Heart left ventricle (tissue), 16 donors: ENCODE measurements around the gene ADGRD1. TPM values are rescaled to one million over a fixed set of nuclear protein-coding genes. Genes with fewer than 3 reads are reported as not detected.

Experiments
- ATAC-seq, 4 donors: fragments of 200-7000 bp; cut with Tn5 transposase; one replicate each; pipeline ENCODE4 v1.9.1; 2020 to 2022; ENCODE audit warnings: moderate library complexity in 4 of 4, mild to moderate bottlenecking in 3 of 4, moderate number of reproducible peaks in 1 of 4
- DNase-seq, 5 donors: peaks; one replicate each; pipeline ENCODE4 v3.0.0-alpha.2; 2020
- H3K27ac ChIP-seq, 12 donors: fragments of 200-600 bp; sonication (generic) in 4 of 12; one replicate each; pipeline versions ENCODE4 v1.5.0 to v1.8.0; 2016 to 2022; ENCODE audit warnings: mild to moderate bottlenecking in 2 of 12
- H3K27me3 ChIP-seq, 9 donors: fragments of 200-600 bp; sonication (generic) in 2 of 9; one replicate each; pipeline versions ENCODE4 v1.5.1 to v1.8.0; 2016 to 2022; ENCODE audit warnings: mild to moderate bottlenecking in 3 of 9
- H3K36me3 ChIP-seq, 9 donors: fragments of 200-600 bp; sonication (generic) in 2 of 9; one replicate each; pipeline versions ENCODE4 v1.5.0 to v1.8.0; 2018 to 2022; ENCODE audit warnings: mild to moderate bottlenecking in 2 of 9
- H3K4me1 ChIP-seq, 12 donors: fragments of 200-600 bp; sonication (generic) in 4 of 12; one replicate each; pipeline versions ENCODE4 v1.5.0 to v1.8.0; 2016 to 2022; ENCODE audit warnings: mild to moderate bottlenecking in 3 of 12
- H3K4me3 ChIP-seq, 12 donors: fragments of 200-600 bp; sonication (generic) in 4 of 12; one replicate each; pipeline versions ENCODE4 v1.5.0 to v1.8.0; 2017 to 2022; ENCODE audit warnings: mild to moderate bottlenecking in 9 of 12, moderate library complexity in 4 of 12
- H3K9me3 ChIP-seq, 12 donors: fragments of 200-600 bp; sonication (generic) in 4 of 12; one replicate each; pipeline versions ENCODE4 v1.5.0 to v1.8.0; 2016 to 2022; ENCODE audit warnings: mild to moderate bottlenecking in 1 of 12
- POLR2A ChIP-seq, 2 donors: fragments of 450-650 bp; IDR thresholded peaks; one replicate each; pipeline ENCODE4 v1.6.1; 2017; ENCODE audit warnings: antibody characterized with exemption in 2 of 2, mild to moderate bottlenecking in 2 of 2, moderate library complexity in 2 of 2
- WGBS, 4 donors: extraction: QIAGEN DNeasy Blood & Tissue Kit in 2 of 4; methylation state at CpG; one replicate each; pipeline versions ENCODE4 v1.1.5 to v1.1.7; 2013 to 2018; 5-methylcytosine and 5-hydroxymethylcytosine counted together
- intact Hi-C, 10 donors: fragments of 100-400 bp; cut with DNase I; formaldehyde crosslinking; loops; one replicate each; pipeline versions ENCODE4 v1.11.1 to v1.14.2; 2022
- polyA plus RNA-seq, 2 donors: library from polyadenylated mRNA; stranded (reverse); fragments of 200-250 nt; gene quantifications; one replicate each; pipeline ENCODE4 v1.2.3, GENCODE V29; 2013
- total RNA-seq, 9 donors: library from RNA; depleted of rRNA in 2 of 9; stranded (reverse); fragments of >200 nt in 2 of 9; fragmentation: NEBNext Ultra II Directional in 3 of 9; extraction: Animal tissue kit (Norgen Biotek cat#: 25700) in 3 of 9; gene quantifications; one replicate each; pipeline versions ENCODE4 v1.1.0 to v1.2.4, GENCODE V29; 2016 to 2023
- TF ChIP-seq, protein P1 (sequence below), 12 donors: fragments of 200-600 bp; sonication (generic) in 4 of 12; IDR thresholded peaks; one replicate each; pipeline versions ENCODE4 v1.5.0 to v1.8.0; 2018 to 2022; ENCODE audit warnings: antibody characterized with exemption in 12 of 12, mild to moderate bottlenecking in 5 of 12
- donor health status: ischemic (EF 13 %, LVEDD 7.1; RV severe dilation, severe dysfunction).
- donor health status: healthy with polysubstance abuse.
- donor health status: DM: no; HTN: yes; CAD: no.
- donor health status: DM: no; HTN: no; CAD: no.
- donor health status: ischemic (EF 25% LVEDD 6.9; RV normal size, moderate dysfunction).
- donor health status: ischemic (EF 25% LVEDD 5.7; RV mildly dilated, moderate dysfunction).
- donor health status: healthy.
- donor health status: DM: yes; HTN: yes; CAD: no.
- donor health status: ischemic (EF 35%, LVEDD 5.7; RV mildly dilated, moderate dysfunction).
- donor health status: nonischemic (EF 11% LVEDD 7.7; RV severe dilation, severe dysfunction).
- donor health status: DM: yes; HTN: yes; CAD: no.
- donor health status: PGD.
- donor health status: ischemic (EF 29% LVEDD 5.4; RV normal size, mild dysfunction).
- donor health status: nonischemic (EF 23%, LVEDD 6.1; RV moderate dilation, normal function).

The ADGRD1 gene
- total and polyA plus RNA-seq, 11 donors: 22.7 to 109 (median 66.3) TPM

DNA sequence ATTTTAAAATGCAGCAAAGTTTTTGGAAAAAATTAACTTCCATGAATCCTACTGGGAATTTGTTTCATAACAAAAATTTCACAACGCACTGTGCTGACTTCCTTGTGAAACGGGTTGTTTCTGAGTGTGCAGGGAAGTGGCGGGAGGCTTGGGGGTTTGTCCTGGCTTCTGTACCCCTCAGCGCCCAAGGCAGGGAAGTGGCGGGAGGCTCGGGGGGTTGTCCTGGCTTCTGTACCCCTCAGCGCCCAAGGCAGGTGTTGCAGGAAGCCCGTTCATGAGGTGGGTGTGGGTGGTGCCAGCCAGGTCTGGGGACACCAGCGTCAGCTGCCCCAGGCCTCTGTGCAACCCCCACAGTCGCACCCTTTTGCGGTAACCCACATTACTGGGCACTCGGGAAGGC is 25.1 kb downstream of the ADGRD1 start:
- Histone ChIP-seq H3K27me3 (no peaks in the 10 kb centered on the region), H3K9me3 (no peaks in the 10 kb centered on the region), H3K4me3 (no peak overlapping the region), H3K4me1 (peaks cover 0 to 36% (median 10%) of the 10 kb centered on the region in 12 donors), H3K27ac (peak overlapping the region in 9 of 12 donors; percentile 7 to 69 (median 35)), H3K36me3 (peaks cover 0 to 30% (median 17%) of the 10 kb centered on the region in 9 donors)
- no peak for TF ChIP-seq POLR2A (IDR thresholded peaks at IDR 0.05)
- TF ChIP-seq, protein P1, sequence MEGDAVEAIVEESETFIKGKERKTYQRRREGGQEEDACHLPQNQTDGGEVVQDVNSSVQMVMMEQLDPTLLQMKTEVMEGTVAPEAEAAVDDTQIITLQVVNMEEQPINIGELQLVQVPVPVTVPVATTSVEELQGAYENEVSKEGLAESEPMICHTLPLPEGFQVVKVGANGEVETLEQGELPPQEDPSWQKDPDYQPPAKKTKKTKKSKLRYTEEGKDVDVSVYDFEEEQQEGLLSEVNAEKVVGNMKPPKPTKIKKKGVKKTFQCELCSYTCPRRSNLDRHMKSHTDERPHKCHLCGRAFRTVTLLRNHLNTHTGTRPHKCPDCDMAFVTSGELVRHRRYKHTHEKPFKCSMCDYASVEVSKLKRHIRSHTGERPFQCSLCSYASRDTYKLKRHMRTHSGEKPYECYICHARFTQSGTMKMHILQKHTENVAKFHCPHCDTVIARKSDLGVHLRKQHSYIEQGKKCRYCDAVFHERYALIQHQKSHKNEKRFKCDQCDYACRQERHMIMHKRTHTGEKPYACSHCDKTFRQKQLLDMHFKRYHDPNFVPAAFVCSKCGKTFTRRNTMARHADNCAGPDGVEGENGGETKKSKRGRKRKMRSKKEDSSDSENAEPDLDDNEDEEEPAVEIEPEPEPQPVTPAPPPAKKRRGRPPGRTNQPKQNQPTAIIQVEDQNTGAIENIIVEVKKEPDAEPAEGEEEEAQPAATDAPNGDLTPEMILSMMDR (IDR thresholded peaks at IDR 0.05): no peak
- 80 to 85% (median 83%) methylated on average over 11 to 12 of the region's 12 CpGs for WGBS, 4 donors
- intact Hi-C loops: no loop called here
- DNase-seq (no peak), ATAC-seq (peak in 3 of 4 donors; percentile 7 to 35 (median 11))

DNA sequence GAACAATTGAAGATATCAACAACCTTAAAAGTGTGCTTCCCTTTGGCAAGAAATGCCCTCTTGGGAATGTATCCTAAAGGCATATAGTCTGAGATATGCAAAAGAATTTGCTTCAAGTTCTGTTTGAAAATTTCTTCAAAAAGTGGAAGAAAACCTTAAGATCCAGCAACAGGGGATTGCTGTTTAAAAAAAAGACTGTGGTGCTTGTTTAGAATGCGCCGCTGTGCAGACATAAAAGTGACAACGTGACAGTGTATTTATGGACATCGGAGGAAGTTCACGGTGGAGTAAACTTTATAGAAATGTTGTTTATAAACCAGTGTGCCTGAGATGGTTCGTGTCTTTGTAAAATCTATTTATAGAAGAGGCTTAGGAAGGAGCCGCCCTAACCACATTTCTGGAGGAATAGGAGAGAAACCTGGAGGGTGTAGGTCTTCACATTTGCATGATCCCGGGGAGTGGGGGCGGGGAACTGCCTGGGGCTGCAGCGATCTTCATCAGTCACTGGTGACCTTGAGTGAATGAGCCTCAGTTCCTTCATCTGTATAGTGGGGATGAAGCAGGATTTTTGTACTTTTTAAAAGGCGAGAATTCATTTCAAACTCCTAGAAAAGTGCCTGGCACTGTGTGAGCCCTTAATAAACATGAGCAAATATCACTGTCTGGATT is 27.5 kb downstream of the ADGRD1 start:
- intact Hi-C loops: no loop called here
- Histone ChIP-seq H3K27ac (peak overlapping the region in 1 of 12 donors; percentile 35), H3K27me3 (no peaks in the 10 kb centered on the region), H3K9me3 (no peaks in the 10 kb centered on the region), H3K4me1 (peaks cover 0 to 41% (median 12%) of the 10 kb centered on the region in 12 donors), H3K4me3 (no peak overlapping the region), H3K36me3 (peaks cover 0 to 8% (median 0%) of the 10 kb centered on the region in 9 donors)
- ATAC-seq: no peak
- DNase-seq: no peak
- WGBS, 4 donors: 41 to 56% (median 48%) methylated on average over 11 of the region's 11 CpGs
- TF ChIP-seq POLR2A (IDR thresholded peaks at IDR 0.05): no peak
- TF ChIP-seq, protein P1 (IDR thresholded peaks at IDR 0.05): no peak

DNA sequence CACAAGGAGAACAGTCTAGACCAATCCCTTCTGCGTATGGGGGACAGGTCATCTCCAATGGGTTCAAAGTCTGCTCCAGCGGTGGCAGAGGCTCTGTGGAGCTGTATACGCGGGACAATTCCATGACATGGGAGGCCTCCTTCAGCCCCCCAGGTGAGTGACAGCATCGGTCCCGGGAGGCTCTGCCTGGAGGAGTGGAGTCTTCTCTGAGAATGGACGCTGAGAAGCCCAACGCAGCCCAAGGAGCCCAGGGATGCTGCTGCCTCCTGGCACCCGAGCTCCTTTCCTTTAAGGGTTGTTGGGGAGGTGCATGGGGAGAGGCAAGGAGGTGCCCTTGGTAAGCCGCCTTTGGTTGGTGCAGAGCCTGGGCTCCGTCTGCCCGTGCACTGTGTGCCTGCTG is 28.2 kb downstream of the ADGRD1 start:
- Histone ChIP-seq H3K27ac (peak overlapping the region in 1 of 12 donors; percentile 59), H3K4me3 (no peak overlapping the region), H3K9me3 (no peaks in the 10 kb centered on the region), H3K36me3 (peaks cover 0 to 10% (median under 1%) of the 10 kb centered on the region in 9 donors), H3K27me3 (no peaks in the 10 kb centered on the region), H3K4me1 (peaks cover 0 to 41% (median 12%) of the 10 kb centered on the region in 12 donors)
- WGBS, 4 donors: 89 to 94% (median 93%) methylated on average over 12 of the region's 12 CpGs
- ATAC-seq (no peak), DNase-seq (no peak)
- no peak for TF ChIP-seq POLR2A (IDR thresholded peaks at IDR 0.05)
- TF ChIP-seq, protein P1 (IDR thresholded peaks at IDR 0.05): no peak
- intact Hi-C loops: no loop called here

DNA sequence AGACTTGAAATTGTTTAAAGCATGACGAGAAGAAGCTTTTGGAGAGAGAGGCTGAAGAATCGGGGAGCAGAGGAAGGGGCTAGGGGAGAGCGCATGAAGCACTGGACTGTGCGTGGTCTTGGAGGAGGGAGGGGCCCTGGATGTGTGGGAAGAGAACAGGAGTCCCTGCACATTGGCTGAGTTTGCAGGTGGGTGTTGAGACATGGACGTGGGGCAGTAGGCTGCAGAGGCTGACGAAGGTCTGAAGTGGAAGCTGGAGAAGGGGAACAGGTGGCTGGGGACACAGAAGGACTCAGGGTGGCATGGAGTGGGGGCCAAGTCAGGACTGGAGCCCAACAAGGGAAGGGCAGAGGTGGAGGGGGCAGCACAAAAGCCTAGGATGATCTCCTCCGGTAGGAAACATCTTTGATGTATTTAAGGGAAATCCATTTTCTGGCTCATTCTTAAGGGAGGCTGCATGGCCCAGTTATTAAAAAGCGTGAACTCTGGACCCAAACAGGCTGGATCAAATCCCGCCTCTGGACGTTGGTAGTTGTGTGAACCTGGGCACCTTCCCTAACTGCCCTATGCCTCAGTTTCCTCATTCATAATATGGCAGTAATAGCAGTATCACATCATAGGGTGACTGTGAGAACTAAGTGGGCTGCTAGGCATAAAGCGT is 29.0 kb downstream of the ADGRD1 start:
- intact Hi-C loops: no loop called here
- ATAC-seq (peak in 1 of 4 donors; percentile 6), DNase-seq (no peak)
- TF ChIP-seq, protein P1 (IDR thresholded peaks at IDR 0.05): no peak
- TF ChIP-seq POLR2A (IDR thresholded peaks at IDR 0.05): no peak
- 74 to 82% (median 75%) methylated on average over 11 of the region's 11 CpGs for WGBS, 4 donors
- no peak overlapping the region for H3K4me3 ChIP-seq
- H3K4me1 ChIP-seq: peaks cover 0 to 39% (median 12%) of the 10 kb centered on the region in 12 donors
- peak overlapping the region in 8 of 12 donors; percentile 27 to 59 (median 50) for H3K27ac ChIP-seq
- H3K27me3 ChIP-seq: no peaks in the 10 kb centered on the region
- peaks cover 0 to 18% (median 8%) of the 10 kb centered on the region in 9 donors for H3K36me3 ChIP-seq
- no peaks in the 10 kb centered on the region for H3K9me3 ChIP-seq
